Thyroid gland (tissue), 4 donors: ENCODE results near the gene SP110.

Experiments used
- CTCF ChIP-seq, 6 experiments: fragments of 200-600 bp in 3 of 6; fragments of 450-650 bp in 3 of 6; sonication (generic) in 3 of 6; IDR thresholded peaks; one replicate each; pipeline ENCODE4 v1.5.1; 2016 to 2019; ENCODE audit warnings: antibody characterized with exemption in 6 of 6, mild to moderate bottlenecking in 2 of 6, inconsistent platforms in 1 of 6, moderate library complexity in 1 of 6
- POLR2A ChIP-seq, 2 donors: fragments of 450-650 bp; IDR thresholded peaks; one replicate each; pipeline ENCODE4 v1.6.1; 2017; ENCODE audit warnings: antibody characterized with exemption in 2 of 2, mild to moderate bottlenecking in 2 of 2, moderate library complexity in 1 of 2

GRCh38 chr2:230140667-230141066 is 79.1 kb downstream of the SP110 start:
- TF ChIP-seq CTCF (IDR thresholded peaks at IDR 0.05) (no peak), POLR2A (IDR thresholded peaks at IDR 0.05) (no peak)
